HUDEP-2 (cell line): ENCODE results near the gene MBNL3.
A peak's percentile ranks its signal among the peaks of the same experiment; 100 is the strongest.
"Not testable (repeated sequence)": the region's sequence is repeated elsewhere in the genome, so short reads cannot be mapped to it uniquely, and the experiment has no call there.

Experiments
- DNase-seq, 76 experiments: peaks; one replicate each; lab custom pipeline; 2025; ENCODE audit not compliant: unreplicated experiment in 76 of 76; lab: John Stamatoyannopoulos, UW

MBNL3 gene

GRCh38 chrX:132480581-132481203 lies 8.1 kb downstream of the MBNL3 start:
- peak in 29 of 76 experiments; percentile 0 to 52 (median 7) for DNase-seq

- no peak for DNase-seq
Observed at GRCh38 chrX:132474544-132475248, 14.1 kb downstream of the MBNL3 start.

GRCh38 chrX:132472397-132472796 lies 16.4 kb downstream of the MBNL3 start:
- DNase-seq: no peak

GRCh38 chrX:132470831-132471230 lies 18.0 kb downstream of the MBNL3 start:
- DNase-seq: peak in 43 of 76 experiments; percentile 0 to 87 (median 44)

- no peak for DNase-seq
Observed at GRCh38 chrX:132470179-132470578, 18.7 kb downstream of the MBNL3 start.

- no peak for DNase-seq
Observed at GRCh38 chrX:132468454-132468853, 20.4 kb downstream of the MBNL3 start.

GRCh38 chrX:132467989-132468388 lies 20.8 kb downstream of the MBNL3 start:
- DNase-seq: peak in 4 of 76 experiments; percentile 0 to 8 (median 2)

GRCh38 chrX:132467026-132467425 lies 21.8 kb downstream of the MBNL3 start:
- no peak for DNase-seq

- peak in 6 of 76 experiments; percentile 1 to 10 (median 4) for DNase-seq
Observed at GRCh38 chrX:132463411-132463810, 25.4 kb downstream of the MBNL3 start.

GRCh38 chrX:132461886-132462285 lies 27.0 kb downstream of the MBNL3 start:
- no peak for DNase-seq

- DNase-seq: no peak
Observed at GRCh38 chrX:132452911-132453550, 35.8 kb downstream of the MBNL3 start.

- not testable (repeated sequence) for DNase-seq
Observed at GRCh38 chrX:132445909-132446308, 42.9 kb downstream of the MBNL3 start.

- DNase-seq: no peak
Observed at GRCh38 chrX:132444936-132445335, 43.9 kb downstream of the MBNL3 start.

- peak in 3 of 76 experiments; percentile 1 to 25 (median 18) for DNase-seq
Observed at GRCh38 chrX:132443196-132444135, 45.4 kb downstream of the MBNL3 start.

GRCh38 chrX:132442691-132443090 lies 46.1 kb downstream of the MBNL3 start:
- no peak for DNase-seq

GRCh38 chrX:132435222-132435621 lies 53.6 kb downstream of the MBNL3 start:
- no peak for DNase-seq

- DNase-seq: no peak
Observed at GRCh38 chrX:132433551-132433950, 55.3 kb downstream of the MBNL3 start.

- no peak for DNase-seq
Observed at GRCh38 chrX:132433001-132433400, 55.8 kb downstream of the MBNL3 start.

GRCh38 chrX:132428896-132429295 lies 59.9 kb downstream of the MBNL3 start:
- DNase-seq: no peak

- no peak for DNase-seq
Observed at GRCh38 chrX:132426695-132427281, 62.0 kb downstream of the MBNL3 start.
